Kidney epithelial cell (primary cell): Measurements from ENCODE around the gene ZNF423. TPM values are rescaled to one million over a fixed set of nuclear protein-coding genes. Genes with fewer than 3 reads are reported as not detected.

ENCODE experiments used
- DNase-seq: peaks from one replicate; pipeline ENCODE4 v3.0.0-alpha.2; 2010; ENCODE audit warnings: low read depth
- H3K27me3 ChIP-seq: 2 replicates; pipeline ENCODE4 v1.6.0; 2011; ENCODE audit warnings: low read length; ENCODE audit not compliant: control insufficient read depth, insufficient read depth
- H3K36me3 ChIP-seq: 2 replicates; pipeline ENCODE4 v1.5.1; 2011; ENCODE audit warnings: low read length; ENCODE audit not compliant: control insufficient read depth, insufficient read depth
- H3K4me3 ChIP-seq: 2 replicates; pipeline ENCODE4 v1.5.1; 2011; ENCODE audit warnings: low read depth, mild to moderate bottlenecking, control low read depth, low read length
- total RNA-seq: library from RNA; depleted of rRNA; stranded (reverse); fragments of >200 nt; gene quantifications from 2 replicates; pipeline ENCODE4 v1.2.3, GENCODE V29; 2015
- TF ChIP-seq, protein P1 (sequence below): IDR thresholded peaks from 2 replicates; pipeline ENCODE4 v1.5.1; 2011; ENCODE audit warnings: mild to moderate bottlenecking, moderate library complexity, low read length, control low read depth, inconsistent platforms; ENCODE audit not compliant: insufficient read depth, poor library complexity, severe bottlenecking

ZNF423 gene
- total RNA-seq, 1 donor from 2014 or later: 3.6 TPM

DNA sequence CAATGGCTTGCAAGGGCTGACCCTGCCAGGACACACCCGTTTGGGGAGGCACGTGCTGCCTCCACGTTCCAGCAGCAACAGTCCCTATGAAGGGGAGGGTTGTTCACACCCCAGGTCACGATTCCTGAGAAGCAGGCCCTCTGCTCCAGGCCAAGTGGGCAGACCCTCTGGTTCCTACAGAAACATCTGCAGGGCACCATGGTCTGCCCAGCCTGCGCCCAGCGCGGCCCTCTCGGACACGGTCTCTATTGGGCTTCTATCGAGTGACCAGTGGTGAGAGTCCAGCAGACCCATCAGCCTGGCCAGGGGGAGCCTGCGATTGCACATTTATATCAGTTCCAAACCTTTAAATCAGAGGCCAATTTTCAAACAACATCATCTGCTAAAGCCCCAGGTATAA, 128.3 kb downstream of the ZNF423 start:
- H3K4me3 ChIP-seq: no peak overlapping the region
- no peaks in the 10 kb centered on the region for H3K27me3 ChIP-seq
- no peak for DNase-seq
- H3K36me3 ChIP-seq: no peaks in the 10 kb centered on the region
- TF ChIP-seq, protein P1, sequence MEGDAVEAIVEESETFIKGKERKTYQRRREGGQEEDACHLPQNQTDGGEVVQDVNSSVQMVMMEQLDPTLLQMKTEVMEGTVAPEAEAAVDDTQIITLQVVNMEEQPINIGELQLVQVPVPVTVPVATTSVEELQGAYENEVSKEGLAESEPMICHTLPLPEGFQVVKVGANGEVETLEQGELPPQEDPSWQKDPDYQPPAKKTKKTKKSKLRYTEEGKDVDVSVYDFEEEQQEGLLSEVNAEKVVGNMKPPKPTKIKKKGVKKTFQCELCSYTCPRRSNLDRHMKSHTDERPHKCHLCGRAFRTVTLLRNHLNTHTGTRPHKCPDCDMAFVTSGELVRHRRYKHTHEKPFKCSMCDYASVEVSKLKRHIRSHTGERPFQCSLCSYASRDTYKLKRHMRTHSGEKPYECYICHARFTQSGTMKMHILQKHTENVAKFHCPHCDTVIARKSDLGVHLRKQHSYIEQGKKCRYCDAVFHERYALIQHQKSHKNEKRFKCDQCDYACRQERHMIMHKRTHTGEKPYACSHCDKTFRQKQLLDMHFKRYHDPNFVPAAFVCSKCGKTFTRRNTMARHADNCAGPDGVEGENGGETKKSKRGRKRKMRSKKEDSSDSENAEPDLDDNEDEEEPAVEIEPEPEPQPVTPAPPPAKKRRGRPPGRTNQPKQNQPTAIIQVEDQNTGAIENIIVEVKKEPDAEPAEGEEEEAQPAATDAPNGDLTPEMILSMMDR: no peak

- Histone ChIP-seq H3K36me3 (no peaks in the 10 kb centered on the region), H3K27me3 (no peaks in the 10 kb centered on the region), H3K4me3 (no peak overlapping the region)
- DNase-seq: no peak
- TF ChIP-seq, protein P1: no peak
Observed at GRCh38 chr16:49726155-49726554, 129.8 kb downstream of the ZNF423 start.

- TF ChIP-seq, protein P1: no peak
- H3K36me3 ChIP-seq: no peaks in the 10 kb centered on the region
- no peak overlapping the region for H3K4me3 ChIP-seq
- no peak for DNase-seq
- H3K27me3 ChIP-seq: no peaks in the 10 kb centered on the region
Observed at GRCh38 chr16:49725651-49726050, 130.3 kb downstream of the ZNF423 start.

GRCh38 chr16:49724774-49725173, 131.1 kb downstream of the ZNF423 start:
- H3K27me3 ChIP-seq: no peaks in the 10 kb centered on the region
- TF ChIP-seq, protein P1: no peak
- DNase-seq: no peak
- H3K36me3 ChIP-seq: no peaks in the 10 kb centered on the region
- no peak overlapping the region for H3K4me3 ChIP-seq

DNA sequence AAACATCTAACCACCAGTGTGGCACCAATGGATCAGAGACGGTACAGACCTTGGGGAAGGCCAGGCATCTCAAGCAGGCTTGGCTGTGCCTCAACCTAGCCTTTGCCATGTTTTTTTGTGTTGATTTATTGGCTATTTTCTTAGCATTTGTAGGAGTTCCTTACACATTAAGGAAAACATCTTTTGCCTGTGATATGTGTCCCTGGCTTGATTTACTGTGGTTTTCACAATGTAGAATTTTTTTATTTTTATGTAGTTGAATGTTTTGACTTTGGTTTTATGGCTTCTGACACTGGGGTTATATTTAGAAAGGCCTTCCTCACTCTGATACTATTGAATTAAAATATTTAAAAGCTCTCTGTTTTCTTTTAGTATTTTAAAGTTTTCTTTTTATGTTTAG, 132.6 kb downstream of the ZNF423 start:
- Histone ChIP-seq H3K27me3 (no peaks in the 10 kb centered on the region), H3K4me3 (no peak overlapping the region), H3K36me3 (no peaks in the 10 kb centered on the region)
- TF ChIP-seq, protein P1: no peak
- DNase-seq: no peak

GRCh38 chr16:49720225-49720624, 135.7 kb downstream of the ZNF423 start:
- H3K36me3 ChIP-seq: no peaks in the 10 kb centered on the region

More at GRCh38 chr16:49720225-49720624, 135.7 kb downstream of the ZNF423 start:
- no peak for DNase-seq
- Histone ChIP-seq H3K4me3 (no peak overlapping the region), H3K27me3 (no peaks in the 10 kb centered on the region)
- TF ChIP-seq, protein P1: no peak
